H1 (cell line): Measurements from ENCODE around the gene KIF26A. TPM values are rescaled to one million over a fixed set of nuclear protein-coding genes. Genes with fewer than 3 reads are reported as not detected.

Experiments
- BACH1 ChIP-seq: IDR thresholded peaks from 2 replicates; pipeline ENCODE4 v1.6.1; 2012; ENCODE audit warnings: low read length, improper control_type of control experiment
- HDAC2 ChIP-seq, 2 experiments: fragments of 300-600 bp in 1 of 2; sonication (generic) in 1 of 2; IDR thresholded peaks; 2 replicates each; pipeline ENCODE4 v1.6.1; 2011 to 2012; ENCODE audit warnings: low read depth in 2 of 2, low read length in 2 of 2, mild to moderate bottlenecking in 2 of 2, moderate library complexity in 2 of 2, borderline replicate concordance in 1 of 2, inconsistent platforms in 1 of 2
- JUN ChIP-seq: IDR thresholded peaks from 2 replicates; pipeline ENCODE4 v1.6.1; 2011; ENCODE audit warnings: low read depth, mild to moderate bottlenecking, improper control_type of control experiment, low read length
- SIX5 ChIP-seq: IDR thresholded peaks from 2 replicates; pipeline ENCODE4 v1.6.1; 2011; ENCODE audit warnings: mild to moderate bottlenecking, low read depth, low read length
- TEAD4 ChIP-seq: IDR thresholded peaks from 2 replicates; pipeline ENCODE4 v1.6.1; 2012; ENCODE audit warnings: low read depth, low read length, inconsistent platforms, mixed read lengths
- polyA plus RNA-seq, 7 experiments: library from polyadenylated mRNA; depleted of rRNA in 3 of 7; stranded (reverse) in 5 of 7; unstranded in 2 of 7; fragments of >200 nt in 5 of 7; fragments of 200-250 nt in 2 of 7; gene quantifications; 1 replicate in 5 of 7; 2 replicates in 1 of 7; 4 replicates in 1 of 7; pipeline versions ENCODE4 v1.2.1 to v1.2.3, GENCODE V29; 2011 to 2013; ENCODE audit warnings: missing spikeins in 2 of 7, mixed read lengths in 2 of 7
- total RNA-seq: library from RNA; stranded (reverse); fragmentation: NEBNext Ultra II Directional; extraction: Animal tissue kit (Norgen Biotek cat#: 25700); gene quantifications from 2 replicates; pipeline ENCODE4 v1.2.1, GENCODE V29; 2021

KIF26A gene
- total and polyA plus RNA-seq, 2 of the 8 experiments (the other 6 are each of a cell fraction or from before 2014, with no cell fraction given), result 11.5 to 41.6 TPM

DNA sequence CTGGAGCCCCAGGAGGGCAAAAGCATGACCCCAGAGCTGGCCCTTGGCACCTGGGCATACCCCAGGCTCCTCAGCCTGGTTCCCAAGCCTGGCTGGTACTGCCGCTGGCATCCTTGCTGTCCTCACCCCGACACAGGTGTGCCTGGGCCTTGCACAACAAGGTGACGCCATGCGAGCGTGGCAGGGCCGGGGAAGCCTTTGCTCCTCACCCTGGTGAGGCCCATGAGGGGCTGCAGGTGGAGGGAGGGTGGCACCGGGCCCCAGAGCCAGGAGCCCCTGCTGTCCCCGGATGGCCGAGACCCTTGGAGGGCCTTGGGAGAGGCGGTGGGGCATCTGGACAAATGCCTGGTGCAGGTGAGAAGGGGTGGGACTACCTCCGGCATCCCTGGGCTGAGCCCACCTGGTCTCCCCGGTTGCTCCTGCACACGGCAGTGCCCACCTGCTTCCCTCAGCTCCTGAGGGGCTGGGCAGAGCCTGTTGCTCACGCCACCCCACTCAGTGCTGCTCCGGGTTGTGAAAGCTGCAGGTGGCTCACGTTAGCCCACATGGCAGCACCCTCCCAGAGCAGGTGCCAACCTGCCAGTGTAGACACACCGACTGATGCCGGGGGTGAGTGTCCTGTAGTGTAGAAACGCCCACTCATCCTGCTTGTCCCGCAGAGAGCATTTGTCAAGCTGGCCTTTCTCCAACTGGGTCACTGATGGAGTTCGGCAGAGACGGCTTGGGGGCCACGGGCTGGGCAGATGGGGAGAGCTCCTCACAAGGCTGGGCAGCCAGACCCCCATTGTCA lies 24.6 kb upstream of the KIF26A start (continued):
- TF ChIP-seq HDAC2 (IDR thresholded peaks at IDR 0.05; ENCODE audit: borderline replicate concordance in 1 of 2, low read depth in 2 of 2, low read length in 2 of 2), result no peak
- no peak for TF ChIP-seq JUN
- no peak for TF ChIP-seq SIX5
- no peak for TF ChIP-seq TEAD4
- TF ChIP-seq BACH1, result no peak
